ENCODE data around the gene TNFSF15.
"Not testable (repeated sequence)": the region's sequence is repeated elsewhere in the genome, so short reads cannot be mapped to it uniquely, and the experiment has no call there.

Gene TNFSF15

DNA sequence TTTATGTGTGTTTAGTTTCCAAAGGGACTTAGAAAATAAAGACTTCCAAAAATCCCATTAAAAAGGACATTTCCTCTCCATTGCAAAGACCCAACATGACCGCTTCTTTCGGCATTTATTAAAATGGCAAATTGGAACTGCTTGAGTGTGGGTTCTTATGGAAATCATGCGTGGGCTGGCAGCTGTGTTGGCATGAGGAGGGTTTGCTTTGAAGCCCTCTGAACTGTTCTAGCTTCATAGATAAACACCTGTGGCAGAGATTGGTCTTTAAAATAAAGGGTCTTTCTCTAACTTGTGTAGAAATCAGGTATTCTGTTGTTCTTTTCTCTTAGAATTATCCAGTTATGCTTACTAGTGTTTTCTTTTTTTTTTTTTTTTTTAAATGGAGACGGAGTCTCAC, 68.0 kb downstream of the TNFSF15 start:
- TF ChIP-seq, protein P1, sequence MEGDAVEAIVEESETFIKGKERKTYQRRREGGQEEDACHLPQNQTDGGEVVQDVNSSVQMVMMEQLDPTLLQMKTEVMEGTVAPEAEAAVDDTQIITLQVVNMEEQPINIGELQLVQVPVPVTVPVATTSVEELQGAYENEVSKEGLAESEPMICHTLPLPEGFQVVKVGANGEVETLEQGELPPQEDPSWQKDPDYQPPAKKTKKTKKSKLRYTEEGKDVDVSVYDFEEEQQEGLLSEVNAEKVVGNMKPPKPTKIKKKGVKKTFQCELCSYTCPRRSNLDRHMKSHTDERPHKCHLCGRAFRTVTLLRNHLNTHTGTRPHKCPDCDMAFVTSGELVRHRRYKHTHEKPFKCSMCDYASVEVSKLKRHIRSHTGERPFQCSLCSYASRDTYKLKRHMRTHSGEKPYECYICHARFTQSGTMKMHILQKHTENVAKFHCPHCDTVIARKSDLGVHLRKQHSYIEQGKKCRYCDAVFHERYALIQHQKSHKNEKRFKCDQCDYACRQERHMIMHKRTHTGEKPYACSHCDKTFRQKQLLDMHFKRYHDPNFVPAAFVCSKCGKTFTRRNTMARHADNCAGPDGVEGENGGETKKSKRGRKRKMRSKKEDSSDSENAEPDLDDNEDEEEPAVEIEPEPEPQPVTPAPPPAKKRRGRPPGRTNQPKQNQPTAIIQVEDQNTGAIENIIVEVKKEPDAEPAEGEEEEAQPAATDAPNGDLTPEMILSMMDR (IDR thresholded peaks at IDR 0.05; ENCODE audit: low read depth, low read length, missing control alignments): no peak
- no peak overlapping the region for H3K4me3 ChIP-seq (ENCODE audit: low read depth, low read length)
- DNase-seq (ENCODE audit: low read depth): no peak

DNA sequence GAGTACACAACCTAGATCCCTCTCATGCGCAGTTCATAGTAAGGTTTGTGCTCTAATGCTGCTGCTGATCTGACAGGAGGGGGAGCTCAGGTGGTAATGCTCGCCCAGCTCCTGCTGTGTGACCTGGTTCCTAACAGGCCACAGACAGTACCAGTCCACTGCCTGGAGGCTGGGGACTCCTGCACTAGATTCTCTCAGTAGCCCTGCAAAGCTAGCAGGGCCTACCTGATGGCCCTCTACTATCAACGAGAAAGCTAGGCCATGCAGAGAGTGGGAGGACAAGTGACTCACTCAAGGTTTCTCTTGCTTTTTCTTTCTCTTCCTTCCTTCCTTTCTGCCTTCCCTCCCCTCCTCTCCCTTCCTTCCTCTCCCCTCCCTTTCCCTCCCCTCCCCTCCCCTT, 68.7 kb downstream of the TNFSF15 start:
- no peak overlapping the region for H3K4me3 ChIP-seq (ENCODE audit: low read depth, low read length)
- no peak for DNase-seq (ENCODE audit: low read depth)
- TF ChIP-seq, protein P1 (IDR thresholded peaks at IDR 0.05; ENCODE audit: low read depth, low read length, missing control alignments): no peak

DNA sequence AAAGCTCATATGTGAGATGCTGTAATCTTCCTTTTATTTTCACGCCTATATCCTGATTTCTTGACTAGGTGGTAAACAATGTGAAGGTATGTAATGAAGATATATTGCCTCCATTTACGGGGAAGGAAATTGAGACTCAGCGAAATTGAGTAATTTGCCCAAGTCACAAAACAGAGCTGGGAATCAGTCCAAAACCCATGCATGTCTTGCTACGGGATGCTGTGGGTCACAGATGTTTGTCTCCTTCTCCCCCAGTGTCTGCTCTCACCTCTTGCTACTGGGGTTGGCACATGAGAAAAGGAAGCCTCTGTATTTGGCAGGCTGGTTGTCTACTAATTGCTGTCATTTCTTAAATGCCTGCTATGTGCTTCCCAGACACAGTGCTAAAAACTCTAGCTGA, 70.1 kb downstream of the TNFSF15 start:
- TF ChIP-seq, protein P1 (IDR thresholded peaks at IDR 0.05; ENCODE audit: low read depth, low read length, missing control alignments): no peak
- H3K4me3 ChIP-seq (ENCODE audit: low read depth, low read length): no peak overlapping the region
- no peak for DNase-seq (ENCODE audit: low read depth)

GRCh38 chr9:114735139-114735538, 70.7 kb downstream of the TNFSF15 start:
- not testable (repeated sequence) for DNase-seq (ENCODE audit: low read depth); H3K4me3 ChIP-seq (ENCODE audit: low read depth, low read length)
